Thymus (tissue), 11 donors: ENCODE data around the gene CILP. TPM values are rescaled to one million over a fixed set of nuclear protein-coding genes. Genes with fewer than 3 reads are reported as not detected.
"Not testable (repeated sequence)": the region's sequence is repeated elsewhere in the genome, so short reads cannot be mapped to it uniquely, and the experiment has no call there.

Experiments used
- DNase-seq, 9 donors: peaks; one replicate each; pipeline ENCODE4 v3.0.0-alpha.2; 2013; ENCODE audit warnings: low spot score in 9 of 9, low read depth in 6 of 9, missing footprints in 1 of 9
- H3K27ac ChIP-seq, 2 donors: one replicate each; pipeline ENCODE4 v1.5.1; 2013; ENCODE audit warnings: control low read depth in 1 of 2, low read depth in 1 of 2, low read length in 1 of 2, mild to moderate bottlenecking in 1 of 2, moderate library complexity in 1 of 2
- H3K27me3 ChIP-seq, 2 donors: one replicate each; pipeline ENCODE4 v1.5.1; 2013; ENCODE audit warnings: low read length in 1 of 2; ENCODE audit not compliant: control insufficient read depth in 2 of 2, insufficient read depth in 1 of 2
- H3K36me3 ChIP-seq, 2 donors: one replicate each; pipeline ENCODE4 v1.5.1; 2013; ENCODE audit warnings: low read length in 1 of 2, mild to moderate bottlenecking in 1 of 2, moderate library complexity in 1 of 2; ENCODE audit not compliant: control insufficient read depth in 2 of 2, insufficient read depth in 2 of 2
- H3K4me1 ChIP-seq, 2 donors: one replicate each; pipeline ENCODE4 v1.5.1; 2013; ENCODE audit warnings: low read length in 2 of 2; ENCODE audit not compliant: control insufficient read depth in 2 of 2, insufficient read depth in 2 of 2
- H3K4me3 ChIP-seq, 2 donors: one replicate each; pipeline ENCODE4 v1.5.1; 2013; ENCODE audit warnings: low read length in 2 of 2, control low read depth in 1 of 2, mild to moderate bottlenecking in 1 of 2
- H3K9me3 ChIP-seq, 2 donors: one replicate each; pipeline ENCODE4 v1.5.1; 2013; ENCODE audit warnings: low read length in 1 of 2, mild to moderate bottlenecking in 1 of 2; ENCODE audit not compliant: control insufficient read depth in 2 of 2, insufficient read depth in 1 of 2
- WGBS: extraction: QIAGEN DNeasy Blood & Tissue Kit; methylation state at CpG from one replicate; pipeline ENCODE4 v1.1.7; 2013; 5-methylcytosine and 5-hydroxymethylcytosine counted together
- polyA plus RNA-seq: library from polyadenylated mRNA; stranded (reverse); fragments of 200-250 nt; gene quantifications from one replicate; pipeline ENCODE4 v1.2.3, GENCODE V29; 2013
- total RNA-seq: library from RNA; stranded (reverse); fragments of 120-200 nt; gene quantifications from one replicate; pipeline ENCODE4 v1.2.4, GENCODE V29; 2013
- donor health status: healthy.

The CILP gene
- total and polyA plus RNA-seq, 2 donors: 0.85 to 5.2 TPM

GRCh38 chr15:65226901-65227300 lies 15.6 kb upstream of the CILP start:
- not testable (repeated sequence) for H3K27me3 ChIP-seq, H3K4me1 ChIP-seq, H3K27ac ChIP-seq, DNase-seq, H3K9me3 ChIP-seq, H3K4me3 ChIP-seq, H3K36me3 ChIP-seq
- 88% methylated on average over 4 of the region's 10 CpGs for WGBS

- DNase-seq: no peak
- WGBS: 96% methylated on average over 3 of the region's 3 CpGs
These were observed 14.9 kb upstream of the CILP start for GRCh38 chr15:65226221-65226620.

GRCh38 chr15:65223996-65224395 lies 12.7 kb upstream of the CILP start:
- DNase-seq: no peak
- no peaks in the 10 kb centered on the region for H3K36me3 ChIP-seq
- 56% methylated on average over 6 of the region's 6 CpGs for WGBS
- no peaks in the 10 kb centered on the region for H3K4me1 ChIP-seq
- no peaks in the 10 kb centered on the region for H3K27me3 ChIP-seq
- no peaks in the 10 kb centered on the region for H3K9me3 ChIP-seq
- H3K4me3 ChIP-seq: no peak overlapping the region
- H3K27ac ChIP-seq: no peak overlapping the region

More at GRCh38 chr15:65226221-65226620, 14.9 kb upstream of the CILP start:
- Histone ChIP-seq H3K36me3 (no peaks in the 10 kb centered on the region), H3K4me1 (no peaks in the 10 kb centered on the region), H3K27ac (no peak overlapping the region), H3K27me3 (no peaks in the 10 kb centered on the region), H3K4me3 (no peak overlapping the region), H3K9me3 (no peaks in the 10 kb centered on the region)

- Histone ChIP-seq H3K4me3 (no peak overlapping the region), H3K36me3 (no peaks in the 10 kb centered on the region), H3K9me3 (no peaks in the 10 kb centered on the region), H3K27ac (no peak overlapping the region), H3K4me1 (no peaks in the 10 kb centered on the region), H3K27me3 (no peaks in the 10 kb centered on the region)
- no peak for DNase-seq
- whole genome bisulfite sequencing: 97% methylated on average over 4 of the region's 4 CpGs
These were observed 11.6 kb upstream of the CILP start for GRCh38 chr15:65222891-65223290.

GRCh38 chr15:65221697-65222096 lies 10.4 kb upstream of the CILP start:
- no peak for DNase-seq
- Histone ChIP-seq H3K4me1 (no peaks in the 10 kb centered on the region), H3K9me3 (no peaks in the 10 kb centered on the region), H3K27ac (no peak overlapping the region), H3K27me3 (no peaks in the 10 kb centered on the region), H3K4me3 (no peak overlapping the region), H3K36me3 (no peaks in the 10 kb centered on the region)
- WGBS: 98% methylated on average over 2 of the region's 2 CpGs

GRCh38 chr15:65219137-65219536 lies 7.9 kb upstream of the CILP start:
- WGBS: 83% methylated on average over 3 of the region's 3 CpGs
- no peak overlapping the region for H3K4me3 ChIP-seq
- no peak for DNase-seq

GRCh38 chr15:65217526-65218482 lies 6.5 kb upstream of the CILP start:
- H3K4me3 ChIP-seq: no peak overlapping the region
- WGBS: 86% methylated on average over 10 of the region's 10 CpGs
- no peaks in the 10 kb centered on the region for H3K27me3 ChIP-seq
- H3K4me1 ChIP-seq: no peaks in the 10 kb centered on the region
- DNase-seq: no peak
- no peaks in the 10 kb centered on the region for H3K36me3 ChIP-seq
- no peaks in the 10 kb centered on the region for H3K9me3 ChIP-seq
- no peak overlapping the region for H3K27ac ChIP-seq

More at GRCh38 chr15:65219137-65219536, 7.9 kb upstream of the CILP start:
- Histone ChIP-seq H3K27me3 (no peaks in the 10 kb centered on the region), H3K36me3 (no peaks in the 10 kb centered on the region), H3K4me1 (no peaks in the 10 kb centered on the region), H3K9me3 (no peaks in the 10 kb centered on the region), H3K27ac (no peak overlapping the region)

GRCh38 chr15:65215496-65215895 lies 4.2 kb upstream of the CILP start:
- no peak for DNase-seq
- H3K36me3 ChIP-seq: no peaks in the 10 kb centered on the region
- peaks cover 0 to 16% of the 10 kb centered on the region in 2 donors for H3K4me1 ChIP-seq
- H3K9me3 ChIP-seq: no peaks in the 10 kb centered on the region
- H3K27me3 ChIP-seq: no peaks in the 10 kb centered on the region
- H3K4me3 ChIP-seq: no peak overlapping the region
- H3K27ac ChIP-seq: no peak overlapping the region

GRCh38 chr15:65214010-65214409 lies 2.7 kb upstream of the CILP start:
- no peak overlapping the region for H3K4me3 ChIP-seq
- H3K27me3 ChIP-seq: no peaks in the 10 kb centered on the region
- no peak overlapping the region for H3K27ac ChIP-seq
- H3K9me3 ChIP-seq: no peaks in the 10 kb centered on the region
- WGBS: 98% methylated on average over 4 of the region's 4 CpGs
- H3K36me3 ChIP-seq: no peaks in the 10 kb centered on the region
- no peak for DNase-seq
- peaks cover 0 to 21% of the 10 kb centered on the region in 2 donors for H3K4me1 ChIP-seq
